HG03066 (cell line): ENCODE measurements around the gene ADARB1.

Experiments used
- ATAC-seq: cut with Tn5 transposase; IDR thresholded peaks from one replicate; pipeline ENCODE4 v1.9.1; 2021; ENCODE audit warnings: low read depth; ENCODE audit not compliant: unreplicated experiment

The ADARB1 gene

DNA sequence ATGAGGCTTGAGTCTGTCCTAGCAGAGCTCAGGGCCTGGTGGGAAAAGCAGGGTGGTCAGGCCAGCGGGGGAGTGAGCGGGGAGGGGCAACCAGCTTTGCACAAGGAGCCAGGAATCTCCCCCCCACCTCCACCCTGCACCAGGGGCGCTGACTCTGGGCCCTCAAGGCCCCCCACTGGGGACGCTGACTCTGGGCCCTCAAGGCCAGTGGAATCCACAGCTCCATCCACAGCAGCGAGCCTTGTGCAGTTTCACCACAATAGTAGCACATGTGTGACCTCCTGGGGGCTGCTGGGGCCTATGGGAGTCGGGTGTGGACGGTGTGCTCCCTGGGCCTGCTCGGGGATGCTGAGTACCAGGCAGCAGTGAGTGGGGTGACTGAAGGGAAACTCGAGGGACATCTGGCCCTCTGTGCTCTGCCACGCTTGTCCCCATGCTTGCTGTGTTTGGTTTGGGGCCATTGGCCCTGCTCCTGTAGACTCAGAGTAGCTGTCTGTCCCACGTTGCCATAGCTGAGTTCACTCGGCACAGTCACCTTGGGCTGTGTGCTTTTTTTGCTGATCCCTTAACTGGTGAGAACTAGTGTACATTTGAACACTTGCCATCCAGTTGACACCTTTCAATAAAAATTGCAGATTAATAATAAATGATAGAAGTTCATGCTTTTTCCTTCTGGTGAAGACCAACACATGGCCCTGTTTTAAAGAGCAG is 89.2 kb downstream of the ADARB1 start:
- ATAC-seq = no peak

- no peak for ATAC-seq
These were observed 89.7 kb downstream of the ADARB1 start for GRCh38 chr21:45164124-45164511.

GRCh38 chr21:45164838-45165237 is 90.5 kb downstream of the ADARB1 start:
- no peak for ATAC-seq

DNA sequence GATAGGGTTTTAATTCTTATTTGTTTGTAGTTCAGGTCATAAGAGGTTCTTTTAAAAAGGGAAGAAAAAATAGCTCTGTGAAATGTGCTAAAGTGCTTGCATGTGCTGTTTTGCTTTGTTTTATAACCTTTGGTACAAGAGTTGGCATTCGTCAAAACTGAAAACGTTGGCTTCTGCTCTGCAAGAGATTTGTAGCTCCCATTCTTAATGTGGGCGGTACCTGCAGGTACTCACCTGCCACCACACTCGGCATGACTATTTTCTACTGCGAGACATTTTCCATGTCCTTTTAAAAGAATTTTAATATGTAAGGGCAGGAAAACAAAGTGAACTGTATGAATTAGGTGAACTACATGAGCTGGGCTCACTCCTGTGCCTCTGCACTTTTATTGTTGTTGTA is 92.6 kb downstream of the ADARB1 start:
- ATAC-seq = no peak

GRCh38 chr21:45167796-45168222 is 93.4 kb downstream of the ADARB1 start:
- ATAC-seq = no peak

GRCh38 chr21:45168522-45168921 is 94.1 kb downstream of the ADARB1 start:
- ATAC-seq = no peak

DNA sequence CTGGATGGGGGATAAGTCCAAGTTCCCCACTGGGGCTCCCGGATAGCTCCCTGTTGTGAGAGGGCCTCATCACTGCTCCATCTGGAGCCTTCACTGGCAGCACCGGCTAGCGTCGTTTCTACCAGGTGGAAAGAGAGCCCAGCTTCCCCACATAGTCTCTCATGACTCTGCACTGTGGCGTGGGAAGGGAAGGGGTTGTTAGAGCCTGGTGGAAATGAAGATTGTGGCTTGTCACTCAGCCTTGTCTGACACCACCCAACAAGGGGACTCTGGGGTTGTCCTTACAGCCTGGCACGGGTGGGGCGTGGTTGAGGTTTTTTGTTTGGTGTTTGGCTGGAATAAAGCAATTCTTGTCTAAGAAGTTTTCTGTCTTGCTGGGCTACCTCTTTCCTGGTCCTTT is 94.6 kb downstream of the ADARB1 start:
- no peak for ATAC-seq

DNA sequence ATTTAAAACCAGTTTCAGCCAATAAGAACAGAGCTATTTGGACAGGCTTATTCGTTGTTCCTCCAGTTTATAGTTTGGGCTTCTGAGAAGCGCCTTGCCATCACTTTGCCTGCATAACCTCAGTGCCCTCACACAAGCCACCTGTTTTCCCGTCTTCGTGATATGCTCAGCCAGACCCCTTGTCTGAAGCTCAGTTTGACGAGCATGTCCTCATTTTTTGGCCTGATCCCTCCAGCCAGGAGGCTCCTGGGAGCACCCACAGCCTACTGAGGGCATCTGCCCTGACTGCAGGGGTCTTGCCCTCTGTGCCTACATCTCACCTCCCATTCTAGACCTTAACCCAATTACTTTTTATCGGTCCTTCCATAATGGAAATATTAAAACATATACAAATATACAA is 95.3 kb downstream of the ADARB1 start:
- ATAC-seq = no peak

DNA sequence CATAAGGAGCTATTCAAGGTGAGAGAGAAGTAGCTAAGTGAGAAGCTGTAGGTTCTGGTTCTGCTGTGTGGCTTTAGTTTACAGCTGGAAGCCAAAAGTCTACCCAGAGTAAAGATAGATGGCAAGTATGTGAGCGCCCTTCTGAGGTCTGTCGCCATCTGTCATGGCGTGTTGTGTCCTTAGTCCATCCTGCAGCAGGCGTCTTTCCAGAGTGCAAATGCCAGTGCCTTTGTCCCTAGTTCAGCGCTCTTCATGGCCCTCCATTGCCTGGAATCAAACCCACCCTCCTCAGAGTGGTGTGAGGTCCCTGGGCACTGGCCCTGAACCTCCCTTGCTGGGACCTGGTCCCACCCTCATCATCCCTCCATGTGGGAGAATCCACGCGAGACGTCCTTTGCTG is 96.6 kb downstream of the ADARB1 start:
- ATAC-seq = no peak

DNA sequence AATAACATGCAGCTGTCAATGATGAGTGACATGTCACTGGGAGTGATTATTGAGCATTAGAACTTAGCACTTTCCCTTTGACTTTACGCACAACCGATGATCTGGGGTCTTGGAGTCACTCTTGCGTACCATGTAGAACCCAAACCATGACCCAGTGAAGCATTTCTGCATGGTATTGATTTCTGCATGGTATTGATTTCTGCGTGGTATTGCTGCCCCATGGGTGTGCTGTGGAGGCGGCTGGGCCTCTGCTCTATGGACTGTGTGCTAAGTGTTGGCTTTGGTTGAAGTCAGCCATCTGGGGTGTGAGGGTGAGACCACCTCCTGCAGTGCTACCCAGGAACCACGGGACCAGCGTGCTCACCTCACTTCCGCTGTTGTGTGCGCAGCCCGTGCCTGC is 98.0 kb downstream of the ADARB1 start:
- ATAC-seq = no peak

DNA sequence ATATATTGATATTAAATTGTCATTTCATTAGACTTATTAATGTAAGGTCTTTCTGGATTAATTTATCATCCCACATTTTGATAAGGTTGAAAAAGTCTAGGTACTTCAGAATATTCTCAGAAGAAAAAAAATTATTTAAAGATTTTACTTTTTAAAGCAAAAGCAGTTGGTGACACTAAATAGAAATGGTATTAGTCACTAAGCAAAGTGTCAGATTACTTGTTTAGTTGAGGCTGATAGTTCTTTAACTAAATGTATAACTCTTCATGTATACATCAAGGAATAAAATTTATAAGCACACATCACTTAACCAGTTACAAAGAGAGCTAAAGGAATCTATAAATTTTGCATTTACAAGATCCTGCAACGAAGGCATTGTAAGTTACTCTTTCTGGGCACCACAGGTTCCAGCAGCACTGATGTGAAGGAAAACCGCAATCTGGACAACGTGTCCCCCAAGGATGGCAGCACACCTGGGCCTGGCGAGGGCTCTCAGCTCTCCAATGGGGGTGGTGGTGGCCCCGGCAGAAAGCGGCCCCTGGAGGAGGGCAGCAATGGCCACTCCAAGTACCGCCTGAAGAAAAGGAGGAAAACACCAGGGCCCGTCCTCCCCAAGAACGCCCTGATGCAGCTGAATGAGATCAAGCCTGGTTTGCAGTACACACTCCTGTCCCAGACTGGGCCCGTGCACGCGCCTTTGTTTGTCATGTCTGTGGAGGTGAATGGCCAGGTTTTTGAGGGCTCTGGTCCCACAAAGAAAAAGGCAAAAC is 101.1 kb downstream of the ADARB1 start:
- no peak for ATAC-seq

DNA sequence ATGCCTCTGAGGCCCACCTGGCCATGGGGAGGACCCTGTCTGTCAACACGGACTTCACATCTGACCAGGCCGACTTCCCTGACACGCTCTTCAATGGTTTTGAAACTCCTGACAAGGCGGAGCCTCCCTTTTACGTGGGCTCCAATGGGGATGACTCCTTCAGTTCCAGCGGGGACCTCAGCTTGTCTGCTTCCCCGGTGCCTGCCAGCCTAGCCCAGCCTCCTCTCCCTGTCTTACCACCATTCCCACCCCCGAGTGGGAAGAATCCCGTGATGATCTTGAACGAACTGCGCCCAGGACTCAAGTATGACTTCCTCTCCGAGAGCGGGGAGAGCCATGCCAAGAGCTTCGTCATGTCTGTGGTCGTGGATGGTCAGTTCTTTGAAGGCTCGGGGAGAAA is 101.8 kb downstream of the ADARB1 start:
- ATAC-seq = no peak

GRCh38 chr21:45177039-45177438 is 102.7 kb downstream of the ADARB1 start:
- ATAC-seq = no peak

GRCh38 chr21:45178070-45178608 is 103.8 kb downstream of the ADARB1 start:
- ATAC-seq = no peak

GRCh38 chr21:45178971-45179370 is 104.6 kb downstream of the ADARB1 start:
- no peak for ATAC-seq

DNA sequence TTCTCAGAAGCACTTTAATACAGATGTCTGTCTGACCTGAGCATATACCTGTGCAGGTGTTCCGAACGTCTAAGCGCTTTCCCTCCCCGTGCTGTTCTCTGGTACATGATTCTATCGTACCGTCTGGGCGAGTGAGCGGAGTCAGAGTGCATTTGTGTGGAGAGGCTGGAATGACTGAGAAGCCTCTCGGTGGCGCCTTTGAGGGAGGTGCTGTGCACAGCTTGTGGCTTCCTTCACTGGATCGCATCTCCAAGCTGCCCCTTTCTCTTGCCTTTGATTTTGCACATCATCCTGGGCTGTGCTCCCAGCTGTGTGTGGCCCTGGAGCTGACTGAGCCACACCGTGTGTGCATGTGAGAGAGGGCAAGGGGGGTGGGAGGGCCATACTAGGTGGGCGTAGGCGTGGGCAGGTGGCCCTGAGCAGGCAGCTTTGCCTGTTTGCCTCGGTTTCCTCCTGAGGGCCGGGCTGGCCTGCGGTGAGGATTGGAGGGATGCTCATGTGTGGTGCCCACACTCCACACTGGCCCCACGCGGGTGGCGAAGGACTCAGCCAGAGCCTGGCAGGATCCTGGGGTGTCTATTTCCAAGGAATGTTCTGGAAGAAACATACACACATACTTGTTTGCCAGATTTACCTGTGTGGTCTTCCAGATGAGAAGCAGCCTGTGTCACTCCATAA is 105.3 kb downstream of the ADARB1 start:
- ATAC-seq = no peak

- ATAC-seq = no peak
These were observed 105.8 kb downstream of the ADARB1 start for GRCh38 chr21:45180246-45180599.

- no peak for ATAC-seq
These were observed 108.6 kb downstream of the ADARB1 start for GRCh38 chr21:45182958-45183357.

- no peak for ATAC-seq
These were observed 109.5 kb downstream of the ADARB1 start for GRCh38 chr21:45183852-45184251.

- ATAC-seq = no peak
These were observed 110.5 kb downstream of the ADARB1 start for GRCh38 chr21:45184869-45185268.

- no peak for ATAC-seq
These were observed 112.3 kb downstream of the ADARB1 start for GRCh38 chr21:45186709-45187108.
